ENCODE data around the gene NTF3.

Gene NTF3

DNA sequence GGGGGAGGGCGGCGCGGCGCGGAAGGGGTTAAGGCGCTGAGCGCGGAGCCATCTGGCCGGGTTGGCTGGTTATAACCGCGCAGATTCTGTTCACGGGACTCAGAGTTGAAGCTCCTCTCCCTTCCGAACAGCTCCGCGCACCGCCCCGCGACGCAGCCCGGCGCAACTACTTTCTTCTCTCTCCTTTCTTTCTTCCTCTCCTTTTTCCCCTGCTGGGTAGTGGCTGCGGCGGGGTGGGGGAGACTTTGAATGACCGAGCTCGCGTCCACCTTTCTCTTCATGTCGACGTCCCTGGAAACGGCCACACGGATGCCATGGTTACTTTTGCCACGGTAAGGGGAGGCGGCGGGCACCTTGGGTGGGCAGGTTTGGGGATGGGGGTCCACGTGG lies at the start of gene NTF3:
NTF3 (plus strand) TSS at position 98 of the 390 bp plus-strand sequence; CDS start at position 315, 217 bp downstream.
- DNase-seq = no peak

DNA sequence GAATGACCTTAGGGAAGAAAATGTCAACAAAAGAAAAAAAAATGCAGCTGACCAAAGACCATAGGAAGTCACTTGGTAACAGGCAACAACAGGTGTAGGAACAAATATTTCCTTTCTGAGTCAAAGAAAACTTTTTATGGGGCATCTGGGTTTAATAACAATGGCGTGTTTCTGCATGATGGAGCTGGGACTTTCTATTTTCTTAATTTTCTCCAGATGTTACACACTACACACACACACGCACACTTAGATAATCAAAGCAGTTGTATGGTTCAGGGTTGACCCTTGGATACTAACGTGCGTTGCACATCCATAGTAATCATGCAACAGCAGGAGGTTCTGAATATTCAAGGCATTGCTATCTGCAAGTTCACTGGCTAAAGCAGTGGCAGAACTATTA lies 47.9 kb upstream of the NTF3 start:
- DNase-seq = no peak

DNA sequence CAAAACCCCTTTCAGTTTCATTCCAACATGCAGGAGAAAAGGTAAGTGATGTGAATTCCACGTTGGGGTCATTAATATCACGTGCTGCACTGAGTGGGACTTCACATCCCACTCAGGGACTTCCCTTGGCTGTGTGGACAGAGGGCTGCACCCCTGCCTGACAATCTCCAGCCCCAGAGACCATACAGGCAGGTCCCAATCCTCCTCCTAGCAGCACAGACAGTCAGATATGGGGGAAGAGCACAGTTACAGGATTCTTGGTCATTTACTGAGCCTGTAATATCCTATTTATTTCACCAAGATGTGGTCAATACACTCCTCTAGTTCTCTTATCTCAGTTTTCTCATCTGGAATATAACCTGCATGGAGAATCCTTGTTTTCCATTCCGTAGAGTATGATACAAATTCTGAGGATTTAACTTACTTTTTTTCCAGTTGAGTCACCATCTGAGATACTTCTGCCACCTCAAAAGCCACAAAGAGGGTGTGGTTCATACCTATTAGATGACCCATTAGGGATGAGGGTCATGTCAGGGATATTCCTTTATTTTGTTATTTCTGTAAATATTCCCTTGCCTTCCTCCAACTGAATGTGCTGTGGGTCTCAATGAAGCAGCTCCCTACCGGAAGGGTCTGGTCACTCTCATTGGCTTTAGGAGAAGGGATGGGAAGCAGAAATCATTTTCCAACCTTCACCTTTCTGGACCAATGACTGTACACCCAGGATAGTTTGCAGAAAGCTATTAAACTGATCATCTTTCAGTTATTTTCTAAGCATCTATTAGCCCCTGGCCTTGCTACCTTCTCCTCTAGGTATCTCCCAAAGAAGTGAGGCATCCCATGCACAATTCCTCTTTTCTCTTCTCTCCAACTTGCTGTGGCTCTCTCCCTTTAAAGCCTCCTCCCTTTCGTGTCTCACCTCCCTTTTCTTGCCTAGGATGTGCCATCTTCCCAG lies 43.0 kb upstream of the NTF3 start:
- no peak for DNase-seq

DNA sequence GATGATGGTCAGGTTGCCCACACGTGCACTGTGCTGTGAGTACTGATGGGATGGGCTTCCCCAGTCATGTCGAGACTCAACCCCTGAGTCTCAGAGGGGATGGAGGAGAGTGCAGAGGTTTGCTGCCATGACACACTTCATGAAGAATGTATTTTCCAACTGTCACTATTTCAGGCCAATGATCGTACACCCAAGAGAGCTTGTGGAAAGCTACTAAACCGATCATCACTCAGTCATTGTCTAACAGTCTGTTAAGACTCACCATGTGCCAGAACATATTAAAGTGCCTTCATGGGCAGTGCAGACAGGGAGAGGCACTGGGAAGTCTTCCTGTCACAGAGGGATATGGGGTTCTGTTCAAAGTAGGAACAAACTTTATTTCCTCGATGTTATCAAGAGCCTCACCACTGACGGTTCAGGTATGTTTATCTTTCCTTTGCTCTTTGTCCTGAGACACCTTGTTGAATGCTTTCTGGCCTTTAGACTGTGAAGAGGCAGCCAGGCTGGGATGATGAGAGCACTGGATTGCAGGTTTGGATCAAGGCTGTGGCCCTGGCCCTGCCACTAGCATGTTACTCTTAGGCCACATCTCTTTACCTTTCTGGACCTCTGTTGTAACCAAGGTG lies 41.6 kb upstream of the NTF3 start:
- no peak for DNase-seq

DNA sequence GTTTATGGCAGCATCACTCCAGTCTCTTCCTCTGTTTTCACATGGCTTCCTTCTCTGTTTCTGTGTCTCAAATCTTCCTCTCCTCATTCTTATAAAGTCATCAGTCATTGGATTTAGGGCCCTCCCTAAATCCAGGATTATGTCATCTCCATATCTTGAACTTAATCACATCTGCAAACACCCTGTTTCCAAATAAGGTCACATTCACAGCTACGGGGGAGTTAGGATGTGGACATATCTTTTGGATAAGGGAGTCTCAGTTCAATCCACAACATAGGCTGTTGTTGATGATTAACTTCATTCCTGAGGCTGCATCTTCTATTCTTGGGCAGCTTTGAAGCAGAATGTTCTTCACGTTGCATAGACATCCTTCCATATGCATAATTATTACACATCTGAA lies 40.3 kb upstream of the NTF3 start:
- no peak for DNase-seq

DNA sequence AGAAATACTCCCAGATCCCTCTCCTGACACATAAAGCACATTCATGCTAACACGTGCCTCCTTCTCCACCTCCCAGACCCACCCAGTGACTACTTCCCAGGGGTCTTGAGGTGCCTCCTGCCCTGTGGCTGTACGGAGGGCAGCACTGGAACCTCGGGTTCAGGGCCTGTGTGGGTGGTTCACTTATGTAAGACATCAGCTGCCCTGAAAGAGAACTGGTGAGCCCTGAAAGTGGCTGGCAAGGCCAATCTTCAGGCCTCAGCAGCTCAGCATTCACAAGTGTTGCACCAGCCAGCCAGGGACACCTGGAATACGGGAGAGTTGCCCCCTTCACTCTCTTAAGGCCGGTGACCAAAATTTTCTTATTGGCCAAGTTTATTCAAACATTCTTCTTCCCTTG lies 38.9 kb upstream of the NTF3 start:
- no peak for DNase-seq

DNA sequence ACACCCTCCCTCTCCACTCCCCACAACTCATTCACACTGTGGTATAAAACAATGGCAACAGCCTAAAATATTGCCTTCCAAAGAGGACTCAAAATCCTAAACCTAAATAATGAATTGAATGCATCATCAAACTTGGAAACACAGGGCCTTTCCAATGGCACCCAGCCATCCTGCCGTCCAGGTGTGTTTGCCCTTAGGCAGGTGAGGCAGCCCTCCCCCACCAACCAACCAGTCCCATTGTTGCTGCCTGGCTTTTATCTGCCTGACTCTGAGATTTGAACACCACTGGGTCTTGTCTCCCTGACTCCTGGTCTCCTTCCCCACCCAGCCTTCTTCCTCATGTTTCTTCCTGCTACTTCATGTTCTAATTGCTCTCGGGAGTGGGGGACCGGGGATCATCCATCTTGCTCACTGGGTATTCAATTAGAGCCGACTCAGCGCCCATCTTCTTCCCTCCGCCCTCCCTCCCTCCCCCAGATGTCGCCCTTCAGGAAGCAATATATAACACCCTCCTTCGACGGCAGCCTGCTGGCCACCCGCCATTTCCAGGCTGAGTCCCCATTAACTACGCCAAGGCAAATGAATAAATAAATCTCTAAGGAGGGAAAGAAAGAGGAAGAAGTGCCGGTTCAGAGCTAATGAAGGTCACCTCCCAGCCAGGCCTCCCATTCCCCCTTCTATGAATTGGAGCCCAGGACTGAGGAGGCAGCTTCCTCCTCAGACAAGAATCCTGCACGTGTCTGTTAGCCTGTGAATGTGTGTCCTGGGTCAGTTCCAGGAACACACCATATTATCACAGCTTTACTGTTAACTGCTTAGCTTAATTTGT lies 36.3 kb upstream of the NTF3 start:
- DNase-seq = no peak

DNA sequence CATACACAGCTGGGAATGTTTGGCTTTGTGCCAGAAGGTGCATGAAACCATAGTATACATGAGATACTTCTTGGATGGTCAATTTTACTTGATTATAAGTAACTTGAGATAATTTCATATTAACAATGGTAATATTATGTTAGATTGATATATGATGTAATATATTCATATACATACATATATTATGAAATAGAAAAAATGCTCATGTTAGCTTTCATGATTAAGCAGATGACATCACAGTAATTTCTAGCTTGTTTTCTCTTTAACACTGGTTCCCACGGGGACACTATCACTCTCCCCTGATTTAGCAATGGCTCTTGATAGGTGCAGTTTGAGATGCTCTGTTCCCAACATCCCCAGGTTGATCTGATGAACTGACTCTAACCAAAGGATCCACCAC lies 35.4 kb upstream of the NTF3 start:
- DNase-seq = no peak

DNA sequence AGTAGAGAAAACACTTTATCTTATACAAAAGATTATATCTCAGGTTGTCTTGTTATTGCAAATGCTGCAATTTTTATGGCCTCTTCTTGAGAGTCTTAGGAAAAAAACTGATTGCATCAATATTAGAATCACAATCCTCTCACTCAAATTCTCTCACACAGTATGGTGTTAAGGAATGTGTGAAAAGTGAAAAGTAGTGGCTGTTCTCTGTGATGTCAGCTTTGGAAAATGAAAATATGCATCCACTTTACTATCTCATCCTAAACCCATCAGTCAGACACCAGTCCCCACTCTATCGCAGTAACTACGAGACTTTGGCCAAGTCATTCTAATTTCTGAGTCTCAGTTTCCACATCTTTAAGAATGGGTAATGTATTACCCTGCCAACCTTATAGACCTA lies 32.6 kb upstream of the NTF3 start:
- no peak for DNase-seq

DNA sequence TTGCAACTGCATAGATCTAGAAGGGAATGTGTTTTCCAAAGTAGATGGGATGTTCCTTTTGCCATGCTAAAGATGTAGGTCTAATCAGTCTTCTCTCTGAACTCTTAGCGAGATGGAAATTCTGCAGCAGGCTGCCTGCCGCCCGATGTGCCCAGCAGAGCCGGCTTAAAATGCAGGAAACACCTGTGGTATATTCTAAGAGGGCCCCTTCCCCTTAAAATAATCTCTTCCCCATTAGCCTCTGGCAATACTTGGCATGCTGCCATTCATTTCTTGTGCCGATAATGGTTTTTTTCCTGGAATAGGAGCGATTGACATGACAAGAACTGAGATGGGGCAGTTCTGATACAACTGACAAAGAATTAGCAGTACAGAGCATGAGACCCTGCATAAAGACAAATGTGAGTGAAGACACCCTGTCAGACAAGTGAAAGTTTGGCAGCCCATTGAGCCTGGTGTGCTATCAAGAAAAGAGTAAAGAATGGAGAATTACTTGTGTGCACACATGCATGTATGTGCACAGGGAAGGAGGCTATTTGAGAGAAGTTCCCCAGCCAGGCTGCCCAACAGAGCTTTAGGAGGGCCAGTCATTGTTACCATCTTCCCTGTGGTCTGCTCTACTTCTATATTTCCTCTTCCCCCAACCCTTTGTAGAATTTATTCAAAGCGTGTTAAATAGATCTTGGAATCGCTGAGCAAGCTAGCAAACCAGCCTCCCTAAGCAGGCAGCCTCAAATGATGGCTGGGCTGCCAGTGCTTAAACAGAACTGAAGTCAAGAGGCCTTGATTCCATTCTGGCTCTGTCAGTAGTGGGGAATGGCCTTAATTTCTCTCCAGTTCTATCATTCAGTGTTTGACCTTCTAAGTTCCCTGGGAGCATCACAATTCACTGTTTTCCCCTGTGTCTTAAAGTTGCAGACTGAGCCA lies 29.6 kb upstream of the NTF3 start:
- DNase-seq = no peak

DNA sequence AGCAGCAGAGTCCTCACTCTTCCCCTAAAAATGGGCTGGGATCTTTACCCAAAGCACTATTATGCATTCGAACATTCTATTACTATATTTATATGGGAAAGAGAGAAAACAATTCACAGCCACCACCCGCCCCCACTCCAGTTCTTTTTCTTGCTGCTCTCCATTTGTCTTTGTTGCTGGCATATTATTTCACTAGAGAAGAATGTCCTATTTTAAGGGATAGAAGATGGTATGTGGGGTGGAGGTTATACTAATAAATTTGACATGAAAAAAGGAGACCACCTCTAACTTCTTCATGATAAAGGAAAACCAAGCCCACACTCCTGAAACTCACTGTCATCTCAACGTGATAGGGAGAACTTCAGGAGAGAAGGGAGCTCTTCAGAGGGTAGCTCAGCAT lies 28.5 kb upstream of the NTF3 start:
- no peak for DNase-seq

DNA sequence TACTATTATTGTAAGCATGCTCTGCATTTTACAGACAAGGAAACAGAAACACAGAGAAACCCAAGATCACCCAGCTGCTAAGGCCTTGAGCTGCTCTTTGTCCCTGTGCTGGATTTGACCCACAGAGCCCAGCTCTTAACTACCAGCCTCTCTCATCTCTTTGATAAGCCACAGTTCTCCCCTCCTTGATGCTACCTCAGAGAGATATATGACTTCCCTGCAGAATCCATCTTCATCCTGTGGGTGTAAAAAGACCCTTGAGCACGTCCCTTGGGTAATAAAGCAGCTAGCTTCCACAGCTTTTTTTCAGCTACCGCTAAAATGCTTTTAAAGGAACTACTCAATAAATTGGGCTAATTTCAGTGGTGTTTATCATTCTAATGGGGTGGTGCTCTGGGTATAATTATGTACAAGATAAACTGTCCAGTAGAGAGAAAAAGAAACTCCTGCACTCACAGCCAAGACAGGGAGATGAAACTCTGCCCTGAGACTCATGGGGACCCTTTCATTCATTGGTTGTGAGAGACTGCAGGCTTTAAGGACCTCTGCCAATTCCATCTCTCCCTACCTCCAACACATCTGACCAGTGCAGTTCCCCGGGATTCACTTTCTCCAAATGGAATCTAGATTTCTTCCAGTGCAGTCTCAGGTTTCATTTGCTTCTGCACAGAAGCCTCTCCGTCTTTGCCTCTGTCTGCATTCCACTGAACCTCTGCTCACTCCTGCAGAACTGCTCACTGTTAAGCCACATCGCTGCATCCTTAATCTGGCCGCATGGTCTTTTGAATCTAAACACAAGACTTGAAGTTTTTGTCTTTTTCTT lies 24.7 kb upstream of the NTF3 start:
- no peak for DNase-seq

DNA sequence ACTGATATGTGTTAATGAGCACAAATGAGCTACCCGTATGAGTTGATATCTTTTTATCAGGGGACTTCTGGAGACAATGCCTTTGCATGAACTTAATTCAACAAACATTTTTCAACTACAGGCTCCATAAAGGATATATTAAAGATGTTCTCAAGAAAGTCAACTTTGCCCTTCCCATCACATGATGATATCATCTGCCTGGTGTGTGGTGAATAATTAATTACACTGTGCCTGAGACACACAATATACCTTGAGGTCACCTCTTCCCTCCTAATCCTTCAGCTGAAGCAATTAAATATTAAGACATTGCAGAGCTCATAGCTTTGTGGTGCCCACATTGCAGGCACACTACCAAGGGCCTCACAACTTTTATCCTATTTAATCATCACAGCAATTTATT lies 22.3 kb upstream of the NTF3 start:
- DNase-seq = no peak

DNA sequence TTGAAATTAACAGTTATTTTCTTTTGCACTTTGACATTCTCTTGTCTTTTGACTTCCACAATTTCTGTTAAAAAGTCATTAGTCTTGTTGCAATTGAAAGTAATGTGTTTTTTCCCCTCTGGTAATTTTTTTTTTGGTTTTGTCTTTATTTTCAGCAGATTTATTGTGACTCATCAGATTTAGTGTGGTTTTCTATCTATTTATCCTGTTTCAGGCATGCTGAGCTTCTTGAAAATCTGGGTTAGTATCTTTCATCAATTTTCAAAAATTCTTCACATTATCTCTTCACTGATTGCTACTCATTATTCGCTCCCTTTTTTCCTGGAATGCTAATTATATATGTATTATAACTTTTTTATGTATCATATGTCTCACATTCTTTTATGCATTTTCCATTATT lies 15.3 kb upstream of the NTF3 start:
- DNase-seq = no peak

DNA sequence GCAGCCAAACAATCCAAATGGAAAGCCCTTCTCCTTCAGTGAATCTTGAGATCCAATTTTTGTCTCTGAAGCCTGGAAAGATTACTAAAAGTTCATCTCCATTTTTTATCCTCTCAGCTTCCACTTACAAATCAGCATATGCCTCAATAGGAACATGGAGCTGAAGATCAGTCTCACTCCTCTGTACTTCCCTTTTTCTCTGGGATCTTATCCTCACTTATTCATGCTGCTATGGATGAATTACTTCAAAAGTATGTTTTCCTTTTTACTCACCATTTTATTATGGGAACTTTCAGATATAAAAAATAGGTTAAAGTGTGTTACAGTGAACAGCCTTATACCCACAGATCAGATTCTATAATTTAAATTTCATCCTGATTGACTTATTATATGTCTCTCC lies 14.4 kb upstream of the NTF3 start:
- no peak for DNase-seq

DNA sequence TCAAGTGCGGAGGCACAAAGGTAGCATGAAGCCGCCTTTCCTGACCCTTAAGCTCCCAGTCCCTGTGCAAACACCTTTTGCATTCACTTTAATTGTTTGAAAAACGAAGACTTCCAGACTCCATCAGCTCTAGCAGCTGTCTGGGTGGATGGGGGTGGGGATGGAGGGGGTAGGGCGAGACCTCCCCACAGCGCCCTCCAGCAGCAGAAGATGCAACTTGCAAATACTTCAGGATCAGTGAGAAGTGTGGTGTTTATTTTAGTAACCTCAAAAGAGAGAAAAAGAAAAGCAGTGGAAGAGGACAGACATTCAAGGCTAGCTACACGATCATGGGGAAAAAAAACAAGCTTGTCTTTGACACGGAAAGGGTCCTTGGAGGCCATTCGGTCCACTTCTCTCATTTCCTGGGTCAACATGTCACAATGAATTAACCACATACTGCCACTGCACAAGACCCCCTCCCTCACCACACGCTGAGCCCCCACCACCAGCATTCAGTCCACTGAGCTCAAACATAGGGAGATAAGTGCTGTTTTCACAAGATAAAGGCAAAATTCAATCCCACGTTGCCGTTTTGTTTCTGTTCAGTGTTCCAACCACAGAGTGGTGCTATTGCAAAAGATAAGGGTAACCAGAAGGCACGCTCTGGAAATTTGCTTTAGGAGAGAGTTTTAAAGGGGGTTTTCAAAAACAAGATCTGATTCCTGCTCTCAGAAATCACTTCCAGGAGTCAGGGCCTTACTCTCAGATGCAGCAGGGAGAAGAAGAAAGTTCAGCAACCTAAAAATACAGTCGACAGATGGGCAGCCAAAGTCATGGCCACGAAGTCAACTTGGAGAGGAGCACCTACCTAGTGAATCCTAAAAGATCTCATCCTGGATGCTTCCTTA lies 3.3 kb upstream of the NTF3 start:
- DNase-seq = peak in 1 of 2 donors; percentile 9

DNA sequence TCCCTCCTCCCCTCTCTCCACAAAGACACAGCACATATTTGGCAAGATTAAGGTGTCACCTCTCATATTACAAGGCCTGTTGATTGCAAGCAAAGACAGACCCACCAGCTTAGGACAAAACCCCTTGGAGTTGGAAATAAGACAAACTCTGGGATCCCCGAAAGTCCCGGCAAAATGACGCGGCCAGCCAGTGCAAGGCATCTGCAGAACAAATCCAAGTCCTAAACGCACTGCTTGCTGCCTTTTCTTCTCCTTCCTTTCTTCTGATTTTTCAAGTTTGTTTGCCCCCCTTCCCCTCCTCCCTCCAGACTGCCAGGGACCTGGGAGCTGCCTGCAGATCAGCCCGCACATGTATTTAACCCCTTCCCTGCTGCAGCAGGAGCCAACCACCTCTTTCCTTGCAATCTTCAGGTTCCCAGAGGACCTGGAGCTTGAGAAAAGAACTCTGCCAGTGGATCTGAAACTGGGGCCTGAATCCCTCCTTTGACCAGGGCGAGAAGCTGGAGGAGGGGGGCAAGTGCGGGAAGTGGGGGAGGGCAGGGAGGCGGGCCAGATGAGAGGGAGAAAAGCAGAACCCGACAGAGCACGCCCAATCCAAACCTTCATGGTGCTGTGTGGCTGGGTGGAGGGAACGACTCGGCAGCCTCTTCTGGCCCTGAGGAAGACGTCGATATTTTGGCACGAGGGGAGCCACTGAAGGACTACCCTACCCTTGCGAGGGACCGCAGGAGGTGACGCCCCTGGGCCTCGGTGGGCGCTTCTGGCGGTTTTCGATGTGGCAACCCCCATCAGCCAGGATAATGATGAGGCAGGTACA lies 2.0 kb upstream of the NTF3 start:
- DNase-seq = no peak

DNA sequence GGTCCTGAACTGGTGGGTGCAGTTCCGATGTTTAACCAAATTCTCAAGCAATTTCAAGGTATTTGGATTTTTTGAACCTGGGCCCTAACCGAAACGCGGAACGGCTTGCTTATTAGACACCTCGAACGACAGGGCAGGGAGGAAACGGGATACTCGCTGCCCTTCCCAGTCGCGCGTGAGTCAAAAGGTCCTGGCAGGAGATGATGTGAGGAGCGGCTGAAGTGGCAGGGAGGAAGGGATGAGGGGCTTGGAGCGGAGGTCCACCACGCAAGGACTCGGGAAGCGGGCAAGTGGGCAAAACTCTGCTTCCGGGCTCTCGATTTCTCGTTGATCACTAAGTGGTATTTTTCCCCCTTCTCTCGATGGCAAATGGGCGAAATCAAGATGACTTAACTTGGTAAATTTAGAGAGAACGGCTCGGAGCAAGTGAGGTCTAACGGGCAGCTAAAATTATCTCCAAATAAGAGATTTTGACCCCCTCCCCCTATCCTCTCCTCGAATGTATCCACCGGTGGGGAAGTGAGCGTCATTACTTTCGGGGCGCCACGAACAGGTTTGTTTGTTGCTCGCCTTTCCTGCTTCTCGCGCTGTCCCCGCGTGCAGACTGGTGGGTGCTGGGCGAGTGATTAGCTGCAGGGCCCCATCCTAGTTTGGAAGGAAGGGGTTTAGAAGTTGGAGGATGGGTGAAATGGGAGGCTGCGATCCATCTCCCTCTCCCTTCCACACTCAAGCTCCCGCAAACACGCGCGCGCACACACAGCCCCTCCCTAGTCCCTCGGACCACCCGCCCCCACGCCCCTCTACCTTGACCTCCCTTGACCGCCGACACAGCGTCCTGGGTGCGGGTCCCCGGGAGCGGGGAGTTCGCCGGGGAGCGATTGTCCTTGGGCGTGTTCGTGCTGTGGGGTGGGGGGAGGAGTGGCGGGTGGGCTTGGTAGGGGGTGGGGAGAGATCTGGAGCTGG lies 986 bp upstream of the NTF3 start:
- no peak for DNase-seq
